Measurements from ENCODE around the gene ARHGAP24.
"Not testable (repeated sequence)": the region's sequence is repeated elsewhere in the genome, so short reads cannot be mapped to it uniquely, and the experiment has no call there.

DNA sequence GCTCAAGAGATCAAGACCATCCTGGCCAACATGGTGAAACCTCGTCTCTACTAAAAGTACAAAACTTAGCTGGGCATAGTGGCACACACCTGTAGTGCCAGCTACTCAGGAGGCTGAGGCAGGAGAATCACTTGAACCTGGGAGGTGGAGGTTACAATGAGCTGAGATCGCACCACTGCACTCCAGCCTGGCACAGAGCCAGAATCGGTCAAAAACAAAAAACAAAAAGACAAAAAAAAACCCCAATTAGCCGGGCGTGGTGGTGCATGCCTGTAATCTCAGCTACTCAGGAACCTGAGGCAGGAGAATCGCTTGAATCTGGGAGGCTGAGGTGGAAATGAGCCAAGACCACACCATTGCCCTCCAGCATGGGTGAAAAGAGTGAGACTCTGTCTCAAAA is 378.8 kb downstream of the ARHGAP24 start:
- TF ChIP-seq, protein P1, sequence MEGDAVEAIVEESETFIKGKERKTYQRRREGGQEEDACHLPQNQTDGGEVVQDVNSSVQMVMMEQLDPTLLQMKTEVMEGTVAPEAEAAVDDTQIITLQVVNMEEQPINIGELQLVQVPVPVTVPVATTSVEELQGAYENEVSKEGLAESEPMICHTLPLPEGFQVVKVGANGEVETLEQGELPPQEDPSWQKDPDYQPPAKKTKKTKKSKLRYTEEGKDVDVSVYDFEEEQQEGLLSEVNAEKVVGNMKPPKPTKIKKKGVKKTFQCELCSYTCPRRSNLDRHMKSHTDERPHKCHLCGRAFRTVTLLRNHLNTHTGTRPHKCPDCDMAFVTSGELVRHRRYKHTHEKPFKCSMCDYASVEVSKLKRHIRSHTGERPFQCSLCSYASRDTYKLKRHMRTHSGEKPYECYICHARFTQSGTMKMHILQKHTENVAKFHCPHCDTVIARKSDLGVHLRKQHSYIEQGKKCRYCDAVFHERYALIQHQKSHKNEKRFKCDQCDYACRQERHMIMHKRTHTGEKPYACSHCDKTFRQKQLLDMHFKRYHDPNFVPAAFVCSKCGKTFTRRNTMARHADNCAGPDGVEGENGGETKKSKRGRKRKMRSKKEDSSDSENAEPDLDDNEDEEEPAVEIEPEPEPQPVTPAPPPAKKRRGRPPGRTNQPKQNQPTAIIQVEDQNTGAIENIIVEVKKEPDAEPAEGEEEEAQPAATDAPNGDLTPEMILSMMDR (IDR thresholded peaks at IDR 0.05; ENCODE audit: poor library complexity), result not testable (repeated sequence)
- TF ChIP-seq EZH2 (IDR thresholded peaks at IDR 0.05; ENCODE audit: borderline replicate concordance); EZH2phosphoT487 (IDR thresholded peaks at IDR 0.05; ENCODE audit: low read depth, severe bottlenecking, unreplicated experiment): not testable (repeated sequence)
